ENCODE data around the gene MYLK3. TPM values are rescaled to one million over a fixed set of nuclear protein-coding genes. Genes with fewer than 3 reads are reported as not detected.
A peak's percentile ranks its signal among the peaks of the same experiment; 100 is the strongest.

Gene MYLK3
- total RNA-seq, 1 donor from 2014 or later, result 0.49 TPM

- Mint-ChIP-seq H3K27ac (ENCODE audit: unreplicated experiment) (peak overlapping the region; percentile 60), H3K4me1 (ENCODE audit: low read depth, unreplicated experiment) (no peaks in the 10 kb centered on the region), H3K36me3 (ENCODE audit: unreplicated experiment) (peaks cover 25% of the 10 kb centered on the region), H3K4me3 (ENCODE audit: unreplicated experiment) (peak overlapping the region; percentile 83), H3K27me3 (ENCODE audit: unreplicated experiment) (peaks cover 6% of the 10 kb centered on the region), H3K9me3 (ENCODE audit: unreplicated experiment) (peaks cover 21% of the 10 kb centered on the region)
- TF ChIP-seq, protein P1, sequence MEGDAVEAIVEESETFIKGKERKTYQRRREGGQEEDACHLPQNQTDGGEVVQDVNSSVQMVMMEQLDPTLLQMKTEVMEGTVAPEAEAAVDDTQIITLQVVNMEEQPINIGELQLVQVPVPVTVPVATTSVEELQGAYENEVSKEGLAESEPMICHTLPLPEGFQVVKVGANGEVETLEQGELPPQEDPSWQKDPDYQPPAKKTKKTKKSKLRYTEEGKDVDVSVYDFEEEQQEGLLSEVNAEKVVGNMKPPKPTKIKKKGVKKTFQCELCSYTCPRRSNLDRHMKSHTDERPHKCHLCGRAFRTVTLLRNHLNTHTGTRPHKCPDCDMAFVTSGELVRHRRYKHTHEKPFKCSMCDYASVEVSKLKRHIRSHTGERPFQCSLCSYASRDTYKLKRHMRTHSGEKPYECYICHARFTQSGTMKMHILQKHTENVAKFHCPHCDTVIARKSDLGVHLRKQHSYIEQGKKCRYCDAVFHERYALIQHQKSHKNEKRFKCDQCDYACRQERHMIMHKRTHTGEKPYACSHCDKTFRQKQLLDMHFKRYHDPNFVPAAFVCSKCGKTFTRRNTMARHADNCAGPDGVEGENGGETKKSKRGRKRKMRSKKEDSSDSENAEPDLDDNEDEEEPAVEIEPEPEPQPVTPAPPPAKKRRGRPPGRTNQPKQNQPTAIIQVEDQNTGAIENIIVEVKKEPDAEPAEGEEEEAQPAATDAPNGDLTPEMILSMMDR (IDR thresholded peaks at IDR 0.05; ENCODE audit: partially characterized antibody, unreplicated experiment), result no peak
- DNase-seq, result no peak
Observed at GRCh38 chr16:46790599-46791270, 42.6 kb upstream of the MYLK3 start.

GRCh38 chr16:46789499-46790414, 41.6 kb upstream of the MYLK3 start:
- no peaks in the 10 kb centered on the region for H3K4me1 Mint-ChIP-seq (ENCODE audit: low read depth, unreplicated experiment)
- H3K27me3 Mint-ChIP-seq (ENCODE audit: unreplicated experiment), result peaks cover 6% of the 10 kb centered on the region
- peak overlapping the region; percentile 60 for H3K27ac Mint-ChIP-seq (ENCODE audit: unreplicated experiment)
- TF ChIP-seq, protein P1 (IDR thresholded peaks at IDR 0.05; ENCODE audit: partially characterized antibody, unreplicated experiment), result no peak
- H3K36me3 Mint-ChIP-seq (ENCODE audit: unreplicated experiment), result peaks cover 22% of the 10 kb centered on the region
- peak; percentile 75 for DNase-seq
- H3K4me3 Mint-ChIP-seq (ENCODE audit: unreplicated experiment), result peak overlapping the region; percentile 83
- peaks cover 17% of the 10 kb centered on the region for H3K9me3 Mint-ChIP-seq (ENCODE audit: unreplicated experiment)

DNA sequence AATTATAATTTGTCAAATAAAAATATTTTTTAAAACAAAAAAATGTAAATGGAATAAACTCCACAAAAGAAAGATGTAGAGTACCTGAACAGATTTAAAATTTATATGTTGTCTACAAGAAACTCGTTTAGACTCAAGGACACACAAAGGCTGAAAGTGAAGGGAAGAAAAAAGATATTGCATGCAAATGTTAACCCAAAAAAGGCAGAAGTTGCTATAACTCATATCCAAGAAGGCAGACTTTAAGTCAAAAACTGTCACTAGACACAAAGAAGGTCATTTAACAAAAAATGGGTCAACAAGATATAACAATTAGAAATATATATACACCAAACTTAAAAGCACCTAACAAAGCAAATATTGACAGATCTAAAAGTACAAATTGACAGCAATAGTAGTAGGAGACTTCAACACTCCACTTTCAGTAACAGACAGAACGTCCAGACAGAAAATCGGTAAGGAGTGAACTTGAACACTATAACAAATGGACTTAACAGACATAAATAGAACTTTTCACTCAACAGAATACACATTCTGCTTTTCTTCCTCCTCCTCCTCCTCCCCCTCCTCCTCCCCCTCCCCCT, 40.8 kb upstream of the MYLK3 start:
- no peak for DNase-seq
- peaks cover 14% of the 10 kb centered on the region for H3K9me3 Mint-ChIP-seq (ENCODE audit: unreplicated experiment)
- TF ChIP-seq, protein P1 (IDR thresholded peaks at IDR 0.05; ENCODE audit: partially characterized antibody, unreplicated experiment), result no peak
- no peak overlapping the region for H3K4me3 Mint-ChIP-seq (ENCODE audit: unreplicated experiment)
- peaks cover 16% of the 10 kb centered on the region for H3K36me3 Mint-ChIP-seq (ENCODE audit: unreplicated experiment)
- H3K4me1 Mint-ChIP-seq (ENCODE audit: low read depth, unreplicated experiment), result no peaks in the 10 kb centered on the region
- no peak overlapping the region for H3K27ac Mint-ChIP-seq (ENCODE audit: unreplicated experiment)
- H3K27me3 Mint-ChIP-seq (ENCODE audit: unreplicated experiment), result peaks cover 6% of the 10 kb centered on the region

DNA sequence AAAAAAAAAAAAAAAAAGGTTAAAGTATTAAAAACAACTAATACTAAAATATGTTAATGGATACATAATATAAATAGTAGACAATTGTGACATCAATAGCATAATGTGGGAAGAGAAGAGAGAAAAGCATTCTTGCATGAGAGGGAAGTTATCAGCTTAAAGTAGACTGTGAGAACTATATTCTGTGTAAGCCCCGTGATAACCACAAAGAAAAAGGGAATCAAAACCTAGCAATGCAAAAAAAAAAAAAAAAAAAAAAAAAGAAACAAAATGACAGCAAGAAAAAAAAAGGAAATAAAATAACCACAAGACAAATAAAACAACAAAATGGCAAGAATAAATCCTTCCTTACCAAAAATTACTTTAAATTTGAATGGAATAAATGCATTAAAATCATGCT, 39.8 kb upstream of the MYLK3 start:
- TF ChIP-seq, protein P1 (IDR thresholded peaks at IDR 0.05; ENCODE audit: partially characterized antibody, unreplicated experiment), result no peak
- Mint-ChIP-seq H3K36me3 (ENCODE audit: unreplicated experiment) (peaks cover 16% of the 10 kb centered on the region), H3K27ac (ENCODE audit: unreplicated experiment) (no peak overlapping the region)

More for the DNA sequence above, 39.8 kb upstream of the MYLK3 start:
- no peak overlapping the region for H3K4me3 Mint-ChIP-seq (ENCODE audit: unreplicated experiment)
- H3K27me3 Mint-ChIP-seq (ENCODE audit: unreplicated experiment), result peaks cover 6% of the 10 kb centered on the region
- H3K9me3 Mint-ChIP-seq (ENCODE audit: unreplicated experiment), result peaks cover 14% of the 10 kb centered on the region
- no peak for DNase-seq
- no peaks in the 10 kb centered on the region for H3K4me1 Mint-ChIP-seq (ENCODE audit: low read depth, unreplicated experiment)
